Right renal cortex interstitium (tissue), 3 donors: ENCODE measurements around the gene COX17. TPM values are rescaled to one million over a fixed set of nuclear protein-coding genes. Genes with fewer than 3 reads are reported as not detected.

Experiments used
- DNase-seq, 3 donors: peaks; one replicate each; pipeline ENCODE4 v3.0.0-alpha.2; 2013; ENCODE audit warnings: low read depth in 3 of 3, low spot score in 2 of 3
- polyA plus RNA-seq, 3 donors: library from polyadenylated mRNA; unstranded; fragments of 120-200 nt; gene quantifications; one replicate each; pipeline ENCODE4 v1.2.1, GENCODE V29; 2013; ENCODE audit not compliant: insufficient read length in 3 of 3

The COX17 gene
- polyA plus RNA-seq, 3 donors: 40.3 to 45.9 (median 44.3) TPM

- peak in 1 of 3 donors; percentile 32 for DNase-seq
Measured at GRCh38 chr3:119647171-119647570, 30.0 kb downstream of the COX17 start.

- no peak for DNase-seq
Measured at GRCh38 chr3:119645813-119646212, 31.4 kb downstream of the COX17 start.

- DNase-seq: no peak
Measured at GRCh38 chr3:119644481-119644880, 32.7 kb downstream of the COX17 start.

GRCh38 chr3:119643528-119643927, 33.7 kb downstream of the COX17 start:
- DNase-seq: no peak

GRCh38 chr3:119642746-119643473, 34.3 kb downstream of the COX17 start:
- DNase-seq: no peak

- DNase-seq: no peak
Measured at GRCh38 chr3:119641416-119641815, 35.8 kb downstream of the COX17 start.

GRCh38 chr3:119639494-119640350, 37.5 kb downstream of the COX17 start:
- no peak for DNase-seq

GRCh38 chr3:119637679-119638477, 39.3 kb downstream of the COX17 start:
- no peak for DNase-seq

GRCh38 chr3:119636891-119637611, 40.2 kb downstream of the COX17 start:
- no peak for DNase-seq

- no peak for DNase-seq
Measured at GRCh38 chr3:119636249-119636648, 41.0 kb downstream of the COX17 start.

- DNase-seq: no peak
Measured at GRCh38 chr3:119635719-119636118, 41.5 kb downstream of the COX17 start.

GRCh38 chr3:119632829-119633228, 44.4 kb downstream of the COX17 start:
- DNase-seq: no peak

- DNase-seq: no peak
Measured at GRCh38 chr3:119632216-119632615, 45.0 kb downstream of the COX17 start.

- DNase-seq: no peak
Measured at GRCh38 chr3:119631516-119631915, 45.7 kb downstream of the COX17 start.

- DNase-seq: no peak
Measured at GRCh38 chr3:119630880-119631329, 46.3 kb downstream of the COX17 start.

- no peak for DNase-seq
Measured at GRCh38 chr3:119630128-119630879, 46.9 kb downstream of the COX17 start.

- DNase-seq: no peak
Measured at GRCh38 chr3:119628816-119629445, 48.3 kb downstream of the COX17 start.

- no peak for DNase-seq
Measured at GRCh38 chr3:119628390-119628789, 48.8 kb downstream of the COX17 start.

- no peak for DNase-seq
Measured at GRCh38 chr3:119627461-119627860, 49.7 kb downstream of the COX17 start.
